HEK293 (cell line): Measurements from ENCODE around the gene GTF2F2.

Experiments used
- CTCF ChIA-PET: fragments of 350-600 bp; formaldehyde crosslinking; extraction: SDS; loops from one replicate; lab custom pipeline; 2021; ENCODE audit warnings: antibody characterized with exemption; lab: Yijun Ruan, JAX
- POLR2A ChIA-PET: fragments of 300-600 bp; formaldehyde crosslinking; extraction: SDS; loops from one replicate; lab custom pipeline; 2020; ENCODE audit warnings: antibody characterized with exemption, inconsistent platforms; lab: Yijun Ruan, JAX
- H3K27ac ChIP-seq: fragments of 200-500 bp; sonication (Bioruptor generic); 2 replicates; pipeline ENCODE4 v1.5.1; 2014; ENCODE audit warnings: low read depth, low read length, control low read depth, inconsistent platforms; ENCODE audit errors: extremely low read depth
- H3K36me3 ChIP-seq, 2 experiments: fragments of 200-500 bp in 1 of 2; sonication (Bioruptor generic) in 1 of 2; 1 replicate in 1 of 2; 2 replicates in 1 of 2; pipeline ENCODE4 v1.5.1; 2014 to 2017; ENCODE audit warnings: inconsistent platforms in 2 of 2, low read length in 2 of 2; ENCODE audit not compliant: control insufficient read depth in 2 of 2, insufficient read depth in 1 of 2
- H3K4me1 ChIP-seq: fragments of 200-500 bp; sonication (Bioruptor generic); 2 replicates; pipeline ENCODE4 v1.5.1; 2014; ENCODE audit warnings: mild to moderate bottlenecking, low read length, inconsistent platforms; ENCODE audit not compliant: control insufficient read depth, insufficient read depth
- H3K4me3 ChIP-seq: 2 replicates; pipeline ENCODE4 v1.5.1; 2011; ENCODE audit warnings: low read depth, mild to moderate bottlenecking, control low read depth, low read length, moderate library complexity
- H3K9me3 ChIP-seq: fragments of 200-500 bp; sonication (Bioruptor generic); 2 replicates; pipeline ENCODE4 v1.5.1; 2014; ENCODE audit warnings: low read depth, low read length, inconsistent platforms; ENCODE audit not compliant: control insufficient read depth, insufficient read depth
- GFI1B ChIP-seq: fragments of 450-650 bp; formaldehyde crosslinking; IDR thresholded peaks from 2 replicates; pipeline ENCODE4 v1.5.1; 2016; ENCODE audit warnings: missing biosample characterization, missing genetic modification characterization
- GLI2 ChIP-seq: fragments of 450-650 bp; formaldehyde crosslinking; IDR thresholded peaks from 2 replicates; pipeline ENCODE4; 2017; ENCODE audit warnings: missing biosample characterization, missing genetic modification characterization, low read depth, borderline replicate concordance
- GLIS1 ChIP-seq: fragments of 450-650 bp; formaldehyde crosslinking; IDR thresholded peaks from 2 replicates; pipeline ENCODE4 v1.5.1; 2016; ENCODE audit warnings: missing biosample characterization, missing genetic modification characterization
- MEIS1 ChIP-seq: sonication (generic); formaldehyde crosslinking; IDR thresholded peaks from 2 replicates; pipeline ENCODE4 v1.8.1; 2022; ENCODE audit warnings: missing genetic modification reagents, mild to moderate bottlenecking, borderline replicate concordance
- SALL2 ChIP-seq: fragments of 450-650 bp; formaldehyde crosslinking; IDR thresholded peaks from 2 replicates; pipeline ENCODE4 v1.5.0; 2017; ENCODE audit warnings: missing biosample characterization, mild to moderate bottlenecking, missing genetic modification characterization, borderline replicate concordance
- SCRT2 ChIP-seq: fragments of 450-650 bp; formaldehyde crosslinking; IDR thresholded peaks from 2 replicates; pipeline ENCODE4 v1.5.1; 2016; ENCODE audit warnings: missing biosample characterization, missing genetic modification characterization
- SETDB1 ChIP-seq: IDR thresholded peaks from one replicate; pipeline ENCODE4 v1.6.1; 2017; ENCODE audit warnings: mild to moderate bottlenecking, low read length, moderate library complexity, mixed read lengths; ENCODE audit not compliant: insufficient read length
- ZEB2 ChIP-seq: fragments of 450-650 bp; formaldehyde crosslinking; IDR thresholded peaks from 2 replicates; pipeline ENCODE4 v1.5.1; 2016; ENCODE audit warnings: missing biosample characterization, missing genetic modification characterization
- ZNF155 ChIP-seq: fragments of 450-650 bp; formaldehyde crosslinking; IDR thresholded peaks from 2 replicates; pipeline ENCODE4 v1.5.1; 2016; ENCODE audit warnings: missing biosample characterization, missing genetic modification characterization
- ZNF202 ChIP-seq: fragments of 450-650 bp; formaldehyde crosslinking; IDR thresholded peaks from 2 replicates; pipeline ENCODE4 v1.5.1; 2016; ENCODE audit warnings: missing biosample characterization, missing genetic modification characterization, borderline replicate concordance
- ZNF350 ChIP-seq: fragments of 450-650 bp; formaldehyde crosslinking; IDR thresholded peaks from 2 replicates; pipeline ENCODE4 v1.5.0; 2017; ENCODE audit warnings: missing biosample characterization, mild to moderate bottlenecking, missing genetic modification characterization
- ZNF423 ChIP-seq: fragments of 450-650 bp; formaldehyde crosslinking; IDR thresholded peaks from 2 replicates; pipeline ENCODE4 v1.5.1; 2016; ENCODE audit warnings: missing biosample characterization, missing genetic modification characterization
- ZNF530 ChIP-seq: fragments of 450-650 bp; formaldehyde crosslinking; IDR thresholded peaks from 2 replicates; pipeline ENCODE4 v1.5.1; 2016; ENCODE audit warnings: low read depth, missing biosample characterization, missing genetic modification characterization
- ZNF600 ChIP-seq: fragments of 450-650 bp; formaldehyde crosslinking; IDR thresholded peaks from 2 replicates; pipeline ENCODE4 v1.5.1; 2016; ENCODE audit warnings: missing biosample characterization, missing genetic modification characterization
- ZNF623 ChIP-seq: fragments of 450-650 bp; formaldehyde crosslinking; IDR thresholded peaks from 2 replicates; pipeline ENCODE4 v1.5.1; 2016; ENCODE audit warnings: missing biosample characterization, missing genetic modification characterization
- ZNF624 ChIP-seq: fragments of 450-650 bp; formaldehyde crosslinking; IDR thresholded peaks from 2 replicates; pipeline ENCODE4 v1.5.1; 2017; ENCODE audit warnings: missing biosample characterization, missing genetic modification characterization
- ZNF677 ChIP-seq: fragments of 450-650 bp; IDR thresholded peaks from 2 replicates; pipeline ENCODE4 v1.5.0; 2018; ENCODE audit warnings: missing biosample characterization, mild to moderate bottlenecking, missing genetic modification characterization, moderate library complexity
- ZNF76 ChIP-seq: fragments of 450-650 bp; formaldehyde crosslinking; IDR thresholded peaks from 2 replicates; pipeline ENCODE4; 2016; ENCODE audit warnings: low read depth, missing biosample characterization, missing genetic modification characterization, borderline replicate concordance
- ZNF837 ChIP-seq: fragments of 450-650 bp; formaldehyde crosslinking; IDR thresholded peaks from 2 replicates; pipeline ENCODE4 v1.5.1; 2016; ENCODE audit warnings: missing biosample characterization, missing genetic modification characterization
- TF ChIP-seq, protein P1 (sequence below): fragments of 450-650 bp; formaldehyde crosslinking; IDR thresholded peaks from 2 replicates; pipeline ENCODE4 v1.5.1; 2016; ENCODE audit warnings: missing biosample characterization, missing genetic modification characterization
- TF ChIP-seq, protein P2 (sequence below): fragments of 450-650 bp; formaldehyde crosslinking; IDR thresholded peaks from 2 replicates; pipeline ENCODE4 v1.5.1; 2016; ENCODE audit warnings: missing biosample characterization, missing genetic modification characterization
- TF ChIP-seq, protein P3 (sequence below): fragments of 450-650 bp; formaldehyde crosslinking; IDR thresholded peaks from 2 replicates; pipeline ENCODE4 v1.5.1; 2016; ENCODE audit warnings: missing biosample characterization, missing genetic modification characterization
- TF ChIP-seq, protein P4 (sequence below): fragments of 450-650 bp; formaldehyde crosslinking; IDR thresholded peaks from 2 replicates; pipeline ENCODE4 v1.5.1; 2016; ENCODE audit warnings: missing biosample characterization, missing genetic modification characterization
- TF ChIP-seq, protein P5 (sequence below): fragments of 450-650 bp; formaldehyde crosslinking; IDR thresholded peaks from 2 replicates; pipeline ENCODE4 v1.5.1; 2016; ENCODE audit warnings: missing biosample characterization, missing genetic modification characterization

The GTF2F2 gene

DNA sequence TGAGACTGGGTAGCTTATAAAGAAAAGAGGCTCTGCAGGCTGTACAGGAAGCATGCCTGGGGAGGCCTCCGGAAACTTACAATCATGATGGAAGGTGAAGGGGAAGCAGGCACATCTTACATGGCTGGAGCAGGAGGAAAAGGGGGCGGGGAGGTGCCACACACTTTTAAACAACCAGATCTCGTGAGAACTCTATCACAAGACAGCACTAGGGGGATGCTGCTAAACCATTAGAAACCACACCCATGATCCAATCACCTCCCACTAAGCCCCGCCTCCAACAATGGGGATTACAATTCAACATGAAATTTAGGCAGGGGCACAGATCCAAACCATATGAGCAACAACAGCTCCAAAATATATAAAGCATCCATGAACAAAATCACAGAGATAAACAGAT, 46.5 kb upstream of the GTF2F2 start (continued):
- no peak for TF ChIP-seq ZNF202 (tag by site-specific recombination)
- TF ChIP-seq ZNF623 (tag by site-specific recombination), result no peak
- TF ChIP-seq ZNF837 (tag by site-specific recombination), result no peak
- TF ChIP-seq SETDB1, result no peak
- no peak for TF ChIP-seq ZNF155
- TF ChIP-seq, protein P1, sequence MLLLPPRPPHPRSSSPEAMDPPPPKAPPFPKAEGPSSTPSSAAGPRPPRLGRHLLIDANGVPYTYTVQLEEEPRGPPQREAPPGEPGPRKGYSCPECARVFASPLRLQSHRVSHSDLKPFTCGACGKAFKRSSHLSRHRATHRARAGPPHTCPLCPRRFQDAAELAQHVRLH (tag by site-specific recombination), result no peak
- TF ChIP-seq SCRT2 (tag by site-specific recombination), result no peak
- TF ChIP-seq ZNF76 (tag by site-specific recombination), result no peak
- no peak for TF ChIP-seq SALL2
- no peak for TF ChIP-seq GFI1B (tag by site-specific recombination)
- TF ChIP-seq ZNF530, result no peak

DNA sequence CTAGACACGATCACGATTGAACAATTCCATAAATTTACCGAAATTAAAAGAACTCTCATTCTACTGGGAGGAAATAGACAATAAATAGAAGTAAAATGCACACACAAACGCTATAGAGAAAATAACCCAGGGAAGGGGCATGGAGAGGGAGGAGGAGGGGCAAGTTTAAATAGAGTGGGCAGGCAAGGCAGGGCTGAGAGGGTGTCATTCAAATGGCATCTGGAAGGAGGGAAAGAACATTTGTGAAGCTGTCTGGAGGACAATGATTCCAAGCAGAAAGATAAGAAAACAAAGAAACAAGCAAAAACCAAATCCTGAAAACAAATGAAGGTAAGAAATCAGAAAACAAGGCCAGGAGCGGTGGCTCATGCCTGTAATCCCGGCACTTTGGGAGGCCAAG, 45.6 kb upstream of the GTF2F2 start:
- ChIA-PET POLR2A (no interaction called here), CTCF (no interaction called here)

More for the DNA sequence above, 45.6 kb upstream of the GTF2F2 start:
- H3K4me1 ChIP-seq, result no peaks in the 10 kb centered on the region
- H3K4me3 ChIP-seq, result no peak overlapping the region
- TF ChIP-seq ZNF350 (tag by site-specific recombination), result no peak
- TF ChIP-seq, protein P2, sequence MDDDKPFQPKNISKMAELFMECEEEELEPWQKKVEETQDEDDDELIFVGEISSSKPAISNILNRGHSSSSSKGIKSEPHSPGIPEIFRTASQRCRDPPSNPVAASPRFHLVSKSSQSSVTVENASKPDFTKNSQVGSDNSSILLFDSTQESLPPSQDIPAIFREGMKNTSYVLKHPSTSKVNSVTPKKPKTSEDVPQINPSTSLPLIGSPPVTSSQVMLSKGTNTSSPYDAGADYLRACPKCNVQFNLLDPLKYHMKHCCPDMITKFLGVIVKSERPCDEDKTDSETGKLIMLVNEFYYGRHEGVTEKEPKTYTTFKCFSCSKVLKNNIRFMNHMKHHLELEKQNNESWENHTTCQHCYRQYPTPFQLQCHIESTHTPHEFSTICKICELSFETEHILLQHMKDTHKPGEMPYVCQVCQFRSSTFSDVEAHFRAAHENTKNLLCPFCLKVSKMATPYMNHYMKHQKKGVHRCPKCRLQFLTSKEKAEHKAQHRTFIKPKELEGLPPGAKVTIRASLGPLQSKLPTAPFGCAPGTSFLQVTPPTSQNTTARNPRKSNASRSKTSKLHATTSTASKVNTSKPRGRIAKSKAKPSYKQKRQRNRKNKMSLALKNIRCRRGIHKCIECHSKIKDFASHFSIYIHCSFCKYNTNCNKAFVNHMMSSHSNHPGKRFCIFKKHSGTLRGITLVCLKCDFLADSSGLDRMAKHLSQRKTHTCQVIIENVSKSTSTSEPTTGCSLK (tag by site-specific recombination), result no peak
- TF ChIP-seq GLI2 (tag by site-specific recombination), result no peak
- no peak for TF ChIP-seq ZNF600 (tag by site-specific recombination)
- TF ChIP-seq, protein P3, sequence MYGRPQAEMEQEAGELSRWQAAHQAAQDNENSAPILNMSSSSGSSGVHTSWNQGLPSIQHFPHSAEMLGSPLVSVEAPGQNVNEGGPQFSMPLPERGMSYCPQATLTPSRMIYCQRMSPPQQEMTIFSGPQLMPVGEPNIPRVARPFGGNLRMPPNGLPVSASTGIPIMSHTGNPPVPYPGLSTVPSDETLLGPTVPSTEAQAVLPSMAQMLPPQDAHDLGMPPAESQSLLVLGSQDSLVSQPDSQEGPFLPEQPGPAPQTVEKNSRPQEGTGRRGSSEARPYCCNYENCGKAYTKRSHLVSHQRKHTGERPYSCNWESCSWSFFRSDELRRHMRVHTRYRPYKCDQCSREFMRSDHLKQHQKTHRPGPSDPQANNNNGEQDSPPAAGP (tag by site-specific recombination), result no peak
- TF ChIP-seq MEIS1, result no peak
- TF ChIP-seq, protein P4, sequence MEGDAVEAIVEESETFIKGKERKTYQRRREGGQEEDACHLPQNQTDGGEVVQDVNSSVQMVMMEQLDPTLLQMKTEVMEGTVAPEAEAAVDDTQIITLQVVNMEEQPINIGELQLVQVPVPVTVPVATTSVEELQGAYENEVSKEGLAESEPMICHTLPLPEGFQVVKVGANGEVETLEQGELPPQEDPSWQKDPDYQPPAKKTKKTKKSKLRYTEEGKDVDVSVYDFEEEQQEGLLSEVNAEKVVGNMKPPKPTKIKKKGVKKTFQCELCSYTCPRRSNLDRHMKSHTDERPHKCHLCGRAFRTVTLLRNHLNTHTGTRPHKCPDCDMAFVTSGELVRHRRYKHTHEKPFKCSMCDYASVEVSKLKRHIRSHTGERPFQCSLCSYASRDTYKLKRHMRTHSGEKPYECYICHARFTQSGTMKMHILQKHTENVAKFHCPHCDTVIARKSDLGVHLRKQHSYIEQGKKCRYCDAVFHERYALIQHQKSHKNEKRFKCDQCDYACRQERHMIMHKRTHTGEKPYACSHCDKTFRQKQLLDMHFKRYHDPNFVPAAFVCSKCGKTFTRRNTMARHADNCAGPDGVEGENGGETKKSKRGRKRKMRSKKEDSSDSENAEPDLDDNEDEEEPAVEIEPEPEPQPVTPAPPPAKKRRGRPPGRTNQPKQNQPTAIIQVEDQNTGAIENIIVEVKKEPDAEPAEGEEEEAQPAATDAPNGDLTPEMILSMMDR (tag by site-specific recombination), result no peak
- TF ChIP-seq GLIS1, result no peak
- TF ChIP-seq ZNF423 (tag by site-specific recombination), result no peak
- TF ChIP-seq ZEB2 (tag by site-specific recombination), result no peak
- TF ChIP-seq ZNF677 (tag by site-specific recombination), result no peak
- TF ChIP-seq, protein P5, sequence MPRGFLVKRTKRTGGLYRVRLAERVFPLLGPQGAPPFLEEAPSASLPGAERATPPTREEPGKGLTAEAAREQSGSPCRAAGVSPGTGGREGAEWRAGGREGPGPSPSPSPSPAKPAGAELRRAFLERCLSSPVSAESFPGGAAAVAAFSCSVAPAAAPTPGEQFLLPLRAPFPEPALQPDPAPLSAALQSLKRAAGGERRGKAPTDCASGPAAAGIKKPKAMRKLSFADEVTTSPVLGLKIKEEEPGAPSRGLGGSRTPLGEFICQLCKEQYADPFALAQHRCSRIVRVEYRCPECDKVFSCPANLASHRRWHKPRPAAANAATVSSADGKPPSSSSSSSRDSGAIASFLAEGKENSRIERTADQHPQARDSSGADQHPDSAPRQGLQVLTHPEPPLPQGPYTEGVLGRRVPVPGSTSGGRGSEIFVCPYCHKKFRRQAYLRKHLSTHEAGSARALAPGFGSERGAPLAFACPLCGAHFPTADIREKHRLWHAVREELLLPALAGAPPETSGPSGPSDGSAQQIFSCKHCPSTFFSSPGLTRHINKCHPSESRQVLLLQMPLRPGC (tag by site-specific recombination), result no peak
- TF ChIP-seq ZNF624 (tag by site-specific recombination), result no peak
- TF ChIP-seq, all 188 proteins: peak for 0
- H3K27ac ChIP-seq, result no peak overlapping the region
- no peaks in the 10 kb centered on the region for H3K9me3 ChIP-seq
- H3K36me3 ChIP-seq, result no peaks in the 10 kb centered on the region
